Astrocyte (in vitro differentiated cells and primary cell): Measurements from ENCODE around the gene ARAP1.

Experiments used
- EZH2 ChIP-seq: IDR thresholded peaks from 2 replicates; pipeline ENCODE4 v1.6.1; 2012; ENCODE audit warnings: mild to moderate bottlenecking, low read length, inconsistent platforms; ENCODE audit not compliant: insufficient read depth
- TF ChIP-seq, protein P1 (sequence below): IDR thresholded peaks from 2 replicates; pipeline ENCODE4 v1.5.1; 2011; ENCODE audit warnings: low read depth, mild to moderate bottlenecking, inconsistent platforms, low read length, moderate library complexity; ENCODE audit not compliant: insufficient read depth

GRCh38 chr11:72685560-72686480, 66.4 kb downstream of the ARAP1 start:
- TF ChIP-seq, protein P1, sequence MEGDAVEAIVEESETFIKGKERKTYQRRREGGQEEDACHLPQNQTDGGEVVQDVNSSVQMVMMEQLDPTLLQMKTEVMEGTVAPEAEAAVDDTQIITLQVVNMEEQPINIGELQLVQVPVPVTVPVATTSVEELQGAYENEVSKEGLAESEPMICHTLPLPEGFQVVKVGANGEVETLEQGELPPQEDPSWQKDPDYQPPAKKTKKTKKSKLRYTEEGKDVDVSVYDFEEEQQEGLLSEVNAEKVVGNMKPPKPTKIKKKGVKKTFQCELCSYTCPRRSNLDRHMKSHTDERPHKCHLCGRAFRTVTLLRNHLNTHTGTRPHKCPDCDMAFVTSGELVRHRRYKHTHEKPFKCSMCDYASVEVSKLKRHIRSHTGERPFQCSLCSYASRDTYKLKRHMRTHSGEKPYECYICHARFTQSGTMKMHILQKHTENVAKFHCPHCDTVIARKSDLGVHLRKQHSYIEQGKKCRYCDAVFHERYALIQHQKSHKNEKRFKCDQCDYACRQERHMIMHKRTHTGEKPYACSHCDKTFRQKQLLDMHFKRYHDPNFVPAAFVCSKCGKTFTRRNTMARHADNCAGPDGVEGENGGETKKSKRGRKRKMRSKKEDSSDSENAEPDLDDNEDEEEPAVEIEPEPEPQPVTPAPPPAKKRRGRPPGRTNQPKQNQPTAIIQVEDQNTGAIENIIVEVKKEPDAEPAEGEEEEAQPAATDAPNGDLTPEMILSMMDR, result no peak
- TF ChIP-seq EZH2, result no peak
